ENCODE data around the gene PLCB2. TPM values are rescaled to one million over a fixed set of nuclear protein-coding genes. Genes with fewer than 3 reads are reported as not detected.

Gene PLCB2
- total RNA-seq, 1 experiment from 2014 or later, result 1.7 TPM

DNA sequence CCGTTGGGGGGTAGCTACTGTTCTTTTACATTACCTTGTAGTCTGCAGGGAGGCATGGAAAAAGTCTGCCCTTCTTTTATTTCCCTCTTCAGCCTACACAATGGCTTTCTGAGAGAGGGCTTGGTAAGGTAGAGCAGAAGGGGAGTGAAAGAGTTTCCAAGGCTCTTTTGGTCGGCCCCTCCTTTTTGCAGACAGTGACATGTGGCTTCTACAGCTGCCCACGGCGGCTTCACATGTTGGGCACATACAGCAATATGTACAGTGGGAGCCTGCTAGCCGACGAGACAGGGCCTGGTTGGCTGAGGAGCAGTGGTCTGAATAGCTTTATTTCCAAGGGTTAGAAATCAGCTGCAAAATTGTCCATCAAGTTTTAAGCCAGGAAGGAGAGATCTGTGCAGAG, 19.7 kb upstream of the PLCB2 start:
- Histone ChIP-seq H3K27me3 (ENCODE audit: control insufficient read depth, insufficient read depth, low read length) (no peaks in the 10 kb centered on the region), H3K4me3 (ENCODE audit: low read depth in 2 of 2, low read length in 2 of 2) (no peak overlapping the region), H3K27ac (ENCODE audit: low read length) (no peak overlapping the region), H3K9me3 (ENCODE audit: control insufficient read depth, insufficient read depth, low read depth, low read length) (no peaks in the 10 kb centered on the region), H3K4me1 (ENCODE audit: control insufficient read depth, insufficient read depth, low read length) (peaks cover 25% of the 10 kb centered on the region), H3K36me3 (ENCODE audit: control insufficient read depth, insufficient read depth, low read length) (no peaks in the 10 kb centered on the region)
- BruUV-seq (replicated peaks), result no TSS peak
- TF ChIP-seq POLR2AphosphoS5 (IDR thresholded peaks at IDR 0.05; ENCODE audit: low read depth, low read length) (no peak), TCF7L2 (IDR thresholded peaks at IDR 0.05; ENCODE audit: low read depth, low read length) (no peak), SIN3A (IDR thresholded peaks at IDR 0.05; ENCODE audit: borderline replicate concordance, insufficient read depth, low read depth, low read length) (no peak), REST (IDR thresholded peaks at IDR 0.05; ENCODE audit: insufficient read depth in 1 of 2, low read depth in 2 of 2, low read length in 1 of 2) (no peak), CTCF (IDR thresholded peaks at IDR 0.05) (no peak)
- ChIA-PET CTCF (interaction anchor here (2.6 kb wide), 1 partner anchor 11 kb away, joined by 10 read pairs; no protein-coding TSS in a partner anchor), POLR2A (interaction anchor here (0.9 kb wide), 1 partner anchor 12 kb away, joined by 4 read pairs; no protein-coding TSS in a partner anchor)
- DNase-seq (ENCODE audit: low read depth, low spot score) (no peak), ATAC-seq (no peak)
- in situ Hi-C loops (cut with HindIII; ENCODE audit: low pct_unique_long_range_greater_than_20kb, low sequenced_read_pairs), result no loop called here
- intact Hi-C loops (cut with micrococcal nuclease; ENCODE audit: unreplicated experiment), result no loop called here

GRCh38 chr15:40325700-40326099, 18.0 kb upstream of the PLCB2 start:
- in situ Hi-C loops (cut with HindIII; ENCODE audit: low pct_unique_long_range_greater_than_20kb, low sequenced_read_pairs) (no loop called here), intact Hi-C loops (cut with micrococcal nuclease; ENCODE audit: unreplicated experiment) (no loop called here)
- H3K9me3 ChIP-seq (ENCODE audit: control insufficient read depth, insufficient read depth, low read depth, low read length), result no peaks in the 10 kb centered on the region
- CTCF ChIA-PET, result no interaction called here
- no TSS peak for BruUV-seq (replicated peaks)
- H3K4me3 ChIP-seq (ENCODE audit: low read depth in 2 of 2, low read length in 2 of 2), result no peak overlapping the region
- no peak overlapping the region for H3K27ac ChIP-seq (ENCODE audit: low read length)
- DNase-seq (ENCODE audit: low read depth, low spot score) (no peak), ATAC-seq (no peak)
- POLR2A ChIA-PET, result no interaction called here
- no peaks in the 10 kb centered on the region for H3K36me3 ChIP-seq (ENCODE audit: control insufficient read depth, insufficient read depth, low read length)
- TF ChIP-seq REST (IDR thresholded peaks at IDR 0.05; ENCODE audit: insufficient read depth in 1 of 2, low read depth in 2 of 2, low read length in 1 of 2) (no peak), SIN3A (IDR thresholded peaks at IDR 0.05; ENCODE audit: borderline replicate concordance, insufficient read depth, low read depth, low read length) (no peak), POLR2AphosphoS5 (IDR thresholded peaks at IDR 0.05; ENCODE audit: low read depth, low read length) (no peak), CTCF (IDR thresholded peaks at IDR 0.05) (no peak)
- H3K4me1 ChIP-seq (ENCODE audit: control insufficient read depth, insufficient read depth, low read length), result peaks cover 25% of the 10 kb centered on the region
- H3K27me3 ChIP-seq (ENCODE audit: control insufficient read depth, insufficient read depth, low read length), result no peaks in the 10 kb centered on the region

Data from Panc1 (cell line).